HG03565 (cell line): Measurements from ENCODE around the gene CEMP1.
"Not testable (repeated sequence)": the region's sequence is repeated elsewhere in the genome, so short reads cannot be mapped to it uniquely, and the experiment has no call there.

Source experiments
- ATAC-seq: cut with Tn5 transposase; IDR thresholded peaks from one replicate; pipeline ENCODE4 v1.9.1; 2021; ENCODE audit warnings: mild to moderate bottlenecking, moderate library complexity; ENCODE audit not compliant: unreplicated experiment

CEMP1 gene

DNA sequence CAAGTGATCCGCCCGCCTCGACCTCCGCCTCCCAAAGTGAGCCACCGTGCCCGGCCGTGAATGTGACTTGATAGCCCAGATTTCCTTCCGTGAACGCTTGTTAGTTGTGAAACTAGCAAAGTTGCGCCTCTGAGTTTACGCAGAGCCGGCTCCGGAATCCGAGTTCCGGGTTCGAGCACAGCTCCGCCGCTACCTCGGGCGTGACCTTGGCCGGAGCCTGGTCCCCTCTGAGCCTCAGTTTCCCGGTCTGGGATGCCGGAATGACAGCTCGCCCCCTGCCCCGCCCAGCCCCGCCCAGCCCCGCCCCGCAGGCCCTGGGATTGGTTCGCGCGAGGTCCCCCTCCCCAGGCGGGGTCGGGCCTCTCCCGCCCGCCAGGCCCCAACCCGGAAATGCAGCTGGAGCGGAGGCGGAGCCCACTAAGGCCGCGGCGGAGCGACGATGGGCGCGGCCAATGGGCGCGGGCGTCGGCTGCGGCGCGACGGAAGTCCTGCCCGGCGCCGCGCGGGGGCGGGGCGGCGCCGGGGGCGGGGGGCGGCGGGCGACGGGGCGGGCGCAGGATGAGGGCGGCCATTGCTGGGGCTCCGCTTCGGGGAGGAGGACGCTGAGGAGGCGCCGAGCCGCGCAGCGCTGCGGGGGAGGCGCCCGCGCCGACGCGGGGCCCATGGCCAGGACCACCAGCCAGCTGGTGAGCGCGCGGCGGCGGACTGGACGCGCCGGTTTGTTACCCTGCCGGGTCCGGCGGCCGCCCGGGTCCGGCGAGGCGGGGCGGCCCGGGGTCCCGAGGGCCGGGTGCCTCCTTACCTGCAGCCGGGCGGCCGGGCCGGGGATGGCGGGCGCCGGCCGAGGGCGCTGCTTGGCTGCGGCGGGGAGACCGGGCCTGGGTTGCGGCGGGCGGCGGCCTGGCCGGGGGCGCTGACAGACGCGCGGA is 6.5 kb upstream of the CEMP1 start, which contains the start of gene PDPK1:
Gene PDPK1, plus strand, starts transcription at position 571 of the 929 bp plus-strand sequence. Its CDS starts 92 bp downstream, at position 663.
- peak; percentile 76 for ATAC-seq

DNA sequence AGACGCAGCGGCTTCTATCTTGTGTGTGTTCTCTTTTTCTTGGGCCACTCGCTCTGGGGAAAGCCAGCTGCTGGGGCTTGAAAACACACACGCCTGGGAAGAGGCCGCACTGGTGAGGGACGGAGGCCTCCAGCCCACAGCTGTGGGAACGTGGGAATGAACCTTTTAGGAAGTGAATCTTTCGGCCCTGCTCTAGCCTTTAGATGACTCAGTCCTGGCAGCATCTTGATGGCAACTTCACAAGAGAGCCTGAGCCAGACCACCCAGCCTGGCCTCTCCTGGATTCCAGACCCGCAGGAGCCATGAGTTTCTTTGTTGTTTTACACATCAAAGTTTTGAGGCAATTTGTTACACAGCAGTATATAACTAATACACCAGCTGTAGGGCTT is 4.4 kb upstream of the CEMP1 start:
- no peak for ATAC-seq

DNA sequence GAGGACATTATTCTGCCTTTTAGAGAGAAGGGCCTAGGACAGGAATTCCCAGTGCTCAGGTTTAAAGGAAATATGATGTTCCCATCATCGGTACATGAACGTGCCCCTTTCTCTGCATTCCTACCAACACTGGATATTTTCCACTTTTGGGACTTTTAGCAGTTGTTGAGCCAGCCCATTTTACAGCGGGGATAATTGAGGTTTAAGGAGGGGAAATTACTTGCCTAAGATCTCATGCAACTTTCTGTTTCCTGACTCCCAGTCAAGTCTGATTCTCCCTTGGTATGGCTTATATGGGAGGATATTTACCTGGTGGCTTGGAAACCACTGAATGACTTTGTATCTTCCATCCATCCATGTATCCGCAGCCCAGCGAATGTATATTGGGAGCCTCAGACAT is 3.1 kb upstream of the CEMP1 start:
- not testable (repeated sequence) for ATAC-seq

DNA sequence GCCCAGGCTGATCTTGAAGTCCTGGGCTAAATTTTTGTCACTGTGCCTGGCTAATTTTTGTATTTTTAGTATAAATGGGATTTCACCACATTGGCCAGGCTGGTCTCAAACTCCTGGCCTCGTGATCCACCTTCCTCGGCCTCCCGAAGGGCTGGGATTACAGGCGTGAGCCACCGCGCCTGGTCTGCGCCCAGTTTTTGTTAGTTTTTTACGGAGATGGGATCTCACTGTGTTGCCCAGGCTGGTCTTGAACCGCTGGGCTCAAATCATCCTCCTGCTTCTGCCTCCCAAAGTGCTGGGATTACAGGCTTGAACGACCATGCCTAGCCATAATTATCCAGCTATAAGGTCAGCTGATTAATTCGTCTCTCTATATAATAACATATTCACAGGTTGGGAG is 2.7 kb upstream of the CEMP1 start:
- no peak for ATAC-seq

DNA sequence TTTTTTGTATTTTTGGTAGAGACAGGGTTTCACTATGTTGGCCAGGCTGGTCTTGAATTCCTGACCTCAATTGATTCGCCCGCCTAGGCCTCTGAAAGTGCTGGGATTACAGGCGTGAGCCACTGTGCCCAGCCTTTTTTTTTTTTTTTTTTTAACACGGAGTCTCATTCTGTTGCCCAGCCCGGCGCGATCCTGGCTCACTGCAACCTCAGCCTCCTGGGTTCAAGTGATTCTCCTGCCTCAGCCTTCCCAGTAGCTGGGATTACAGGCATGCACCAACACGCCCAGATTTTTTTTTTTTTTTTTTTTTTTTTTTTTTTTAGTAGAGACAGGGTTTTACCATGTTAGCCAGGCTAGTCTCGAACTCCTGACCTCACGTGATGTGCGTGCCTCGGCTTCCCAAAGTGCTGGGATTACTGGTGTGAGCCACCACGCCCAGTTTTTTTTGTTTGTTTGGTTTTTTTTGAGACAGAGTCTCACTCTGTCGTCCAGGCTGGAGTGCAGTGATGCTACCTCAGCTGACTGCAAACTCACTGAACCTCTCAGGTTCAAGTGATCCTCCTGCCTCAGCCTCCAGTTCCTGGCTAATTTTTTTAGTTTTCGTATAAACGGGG is 2.0 kb upstream of the CEMP1 start:
- not testable (repeated sequence) for ATAC-seq

DNA sequence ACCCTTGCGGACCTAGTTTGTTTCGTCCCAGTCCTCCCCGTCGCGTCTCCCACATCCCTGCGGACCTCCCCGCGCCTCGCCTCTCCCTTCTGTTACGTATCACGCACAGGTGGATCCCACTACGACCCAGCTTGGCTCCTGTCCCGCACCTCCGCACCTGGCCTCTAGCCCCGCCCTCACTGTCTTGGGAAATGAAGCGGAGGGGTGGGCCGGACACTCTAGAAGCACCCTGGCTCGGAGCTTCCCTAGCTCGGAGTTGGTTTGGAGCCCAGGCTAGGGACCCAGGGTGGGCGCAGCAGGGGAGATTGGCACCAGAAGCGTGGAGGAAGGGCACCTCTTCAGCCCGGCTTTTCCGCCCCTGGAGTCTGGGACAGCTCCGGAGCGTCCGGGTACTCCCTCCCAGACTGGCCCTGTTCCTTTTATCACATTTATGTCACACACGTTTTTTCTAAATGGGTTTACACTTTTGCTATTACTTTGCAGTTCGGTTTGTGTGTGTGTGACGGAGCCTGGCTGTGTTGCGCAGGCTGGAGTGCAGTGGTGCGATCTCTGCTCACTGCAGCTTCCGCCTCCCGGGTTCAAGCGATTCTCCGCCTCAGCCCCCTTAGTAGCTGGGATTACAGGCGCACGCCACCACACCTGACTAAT is 1.4 kb upstream of the CEMP1 start:
- ATAC-seq, result no peak

DNA sequence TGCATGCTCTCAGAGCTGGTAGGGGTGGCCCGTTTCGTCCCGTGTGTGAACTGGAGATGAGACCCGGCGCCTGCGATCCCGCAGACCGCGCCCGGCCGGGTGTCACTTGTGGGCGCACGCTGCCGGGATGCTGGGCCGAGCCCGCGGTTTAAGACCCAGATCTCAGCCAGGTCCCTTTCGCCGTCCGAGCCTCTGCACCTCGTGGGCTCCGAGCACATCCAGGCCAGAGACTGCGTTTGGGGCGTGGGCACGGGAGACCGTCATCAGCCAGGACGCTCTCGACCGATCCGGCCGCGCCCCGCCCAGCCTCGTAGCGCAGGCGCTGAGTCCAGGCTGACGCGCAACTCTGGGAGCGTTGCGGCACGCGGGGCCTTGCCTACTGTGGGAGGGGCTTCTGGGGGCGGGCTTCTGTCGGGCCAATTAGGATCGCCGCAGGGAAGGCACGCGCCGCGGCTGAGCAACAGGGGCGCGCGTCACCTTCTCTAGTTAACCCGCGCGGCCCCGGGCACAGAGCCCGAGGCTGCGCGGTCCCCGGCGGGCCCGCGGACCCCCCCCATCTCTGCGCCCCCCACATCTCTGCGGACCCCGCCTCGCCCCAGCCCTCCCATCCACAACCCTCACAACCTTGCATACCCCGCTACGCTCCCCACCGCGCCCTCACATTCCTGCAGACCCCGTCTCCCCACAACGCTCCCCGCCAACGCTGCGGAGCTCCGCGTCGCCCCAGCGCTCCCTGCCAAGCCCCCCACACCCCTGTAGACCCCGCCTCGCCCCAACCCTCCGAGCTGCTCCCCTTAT is 687 bp upstream of the CEMP1 start:
- peak; percentile 70 for ATAC-seq

DNA sequence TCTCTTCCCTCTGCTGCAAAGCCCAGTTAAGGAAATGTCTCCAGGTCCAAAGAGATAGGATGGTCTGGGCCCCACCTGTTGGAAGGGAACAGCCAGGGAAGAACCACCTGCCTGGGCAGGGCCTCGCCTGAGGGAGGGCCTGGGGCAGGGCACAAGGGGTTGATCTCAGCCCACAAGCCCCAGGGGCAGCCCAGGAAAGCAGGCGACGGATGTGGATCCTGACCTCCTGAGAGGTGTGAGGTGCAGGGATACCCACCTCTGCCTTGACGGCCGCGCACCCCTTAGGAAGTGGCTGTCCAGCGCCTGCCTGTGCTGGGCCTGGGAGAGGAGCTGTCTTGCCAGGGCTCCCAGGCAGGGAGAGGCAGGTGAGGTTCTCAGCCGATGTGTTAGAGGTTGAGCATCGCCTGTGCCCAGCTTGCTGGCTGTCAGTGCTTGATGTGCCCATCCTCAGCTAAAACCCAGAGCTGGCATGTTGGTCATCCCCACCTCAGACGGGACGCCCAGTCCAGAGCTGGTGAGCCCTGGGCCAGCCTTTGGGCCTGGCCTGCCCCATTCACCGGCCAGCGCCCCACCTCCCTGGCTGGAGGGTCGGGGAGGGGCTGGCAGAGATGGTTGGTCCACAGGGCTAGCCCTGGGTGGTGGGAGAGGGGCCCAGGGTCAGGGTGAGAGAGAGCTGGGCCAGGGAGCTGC is 434 bp downstream of the CEMP1 start:
- no peak for ATAC-seq

DNA sequence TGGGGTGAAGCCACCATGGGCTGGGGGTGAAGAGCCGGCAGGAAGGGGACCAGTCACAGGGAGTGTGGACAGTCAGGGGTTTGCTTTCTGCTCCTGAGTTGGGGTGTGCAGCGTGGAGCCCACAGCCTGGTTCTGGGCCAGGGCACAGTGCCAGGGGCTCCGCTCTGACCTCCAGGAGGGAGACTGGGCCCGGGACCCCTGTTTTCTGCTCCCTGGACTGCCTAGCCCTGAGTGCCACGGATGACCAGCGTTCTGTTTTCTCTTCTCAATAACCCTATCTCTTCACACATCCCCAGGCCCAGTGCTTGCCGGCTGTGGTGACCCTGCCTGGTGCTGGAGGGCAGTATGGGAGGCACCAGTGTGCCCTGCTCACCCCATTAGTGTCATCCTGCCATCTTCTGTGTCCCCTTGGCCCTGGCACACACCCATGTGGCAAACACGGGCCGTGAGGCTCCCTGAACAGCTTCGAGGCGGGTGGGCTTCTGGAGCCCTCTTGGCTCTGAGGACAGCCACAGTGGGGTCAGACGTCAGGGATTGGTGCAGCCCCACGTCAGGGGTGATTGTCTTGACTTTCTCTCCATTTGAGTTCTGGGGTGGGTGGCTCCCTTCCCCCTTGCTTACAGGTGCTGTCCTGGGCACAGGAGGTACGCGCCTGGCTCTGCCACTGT is 1.1 kb downstream of the CEMP1 start:
- no peak for ATAC-seq

DNA sequence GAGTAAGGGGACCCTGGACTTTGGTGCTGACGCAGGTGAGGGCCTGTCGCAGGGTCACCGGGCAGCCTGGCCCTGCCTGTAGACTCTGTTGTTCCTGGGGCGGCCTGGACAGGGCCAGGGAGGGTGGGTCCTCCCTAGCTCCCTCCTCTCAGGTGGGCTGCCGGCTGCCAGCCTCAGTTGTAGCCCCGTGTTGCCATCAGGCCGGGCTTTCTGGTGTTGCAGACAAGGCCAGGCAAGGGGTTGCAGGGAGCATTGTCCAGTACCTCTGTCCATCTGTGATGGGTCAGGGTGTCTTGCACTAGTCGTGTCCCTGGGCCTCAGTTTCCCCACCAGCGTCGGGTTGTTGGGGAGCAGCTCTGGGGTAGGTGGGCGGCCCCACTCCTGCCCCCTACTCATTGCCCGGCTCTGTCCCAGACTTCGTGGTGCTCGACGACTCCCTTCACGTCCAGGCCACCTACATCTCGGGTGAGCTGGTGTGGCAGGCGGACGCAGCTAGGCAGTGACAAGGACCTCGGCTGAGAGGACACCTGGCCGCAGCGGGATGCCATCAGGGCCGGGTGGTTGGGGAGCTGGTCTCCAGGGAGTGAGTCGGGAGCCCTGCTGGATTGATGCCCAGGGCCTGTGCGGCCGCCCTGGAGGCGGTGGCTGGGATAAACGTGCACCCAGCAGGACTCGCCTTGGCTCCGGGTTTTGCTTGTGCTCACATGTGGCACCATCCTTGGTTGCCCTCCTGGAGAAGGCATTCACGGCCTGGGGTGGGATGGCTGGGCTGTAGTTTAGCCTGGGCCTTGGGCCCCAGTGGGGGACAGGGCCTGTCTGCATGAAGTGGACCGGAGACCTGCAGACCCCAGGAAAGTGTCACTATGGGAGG is 1.9 kb downstream of the CEMP1 start:
- no peak for ATAC-seq

DNA sequence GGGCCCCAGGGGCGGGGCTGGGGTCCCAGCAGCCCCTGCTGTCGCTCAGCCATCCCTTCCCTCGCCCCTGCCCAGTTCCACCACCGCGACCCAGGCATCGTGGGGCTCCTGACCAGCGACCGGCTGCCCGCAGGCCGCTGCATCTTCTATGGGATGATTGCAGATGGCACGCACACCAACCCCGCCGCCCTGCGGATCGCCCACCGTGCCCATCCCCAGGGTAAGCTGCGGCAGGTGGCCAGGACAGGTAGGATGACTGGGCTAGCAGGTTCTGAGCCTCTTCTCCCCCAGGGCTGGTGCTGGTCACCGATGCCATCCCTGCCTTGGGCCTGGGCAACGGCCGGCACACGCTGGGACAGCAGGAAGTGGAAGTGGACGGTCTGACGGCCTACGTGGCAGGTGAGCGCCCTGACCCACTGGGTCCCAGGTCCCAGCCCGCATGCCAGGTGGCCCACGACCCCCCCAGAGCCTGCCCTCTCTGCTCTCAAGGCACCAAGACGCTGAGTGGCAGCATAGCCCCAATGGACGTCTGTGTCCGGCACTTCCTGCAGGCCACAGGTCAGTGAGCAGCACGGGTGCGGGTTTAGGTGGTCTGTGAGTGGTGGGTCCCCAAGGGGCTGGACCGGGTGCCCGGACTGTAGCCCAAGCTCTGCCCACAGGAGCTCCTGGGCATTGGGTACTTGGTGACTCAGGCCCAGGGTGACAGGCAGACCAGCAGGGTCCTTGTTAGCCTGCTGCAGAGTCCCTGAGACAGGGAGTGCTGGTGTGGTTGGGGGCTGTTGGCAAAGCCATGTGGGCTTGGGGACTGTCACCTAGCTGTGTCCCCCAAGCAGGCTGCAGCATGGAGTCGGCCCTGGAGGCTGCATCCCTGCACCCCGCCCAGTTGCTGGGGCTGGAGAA is 2.8 kb downstream of the CEMP1 start:
- ATAC-seq, result no peak

DNA sequence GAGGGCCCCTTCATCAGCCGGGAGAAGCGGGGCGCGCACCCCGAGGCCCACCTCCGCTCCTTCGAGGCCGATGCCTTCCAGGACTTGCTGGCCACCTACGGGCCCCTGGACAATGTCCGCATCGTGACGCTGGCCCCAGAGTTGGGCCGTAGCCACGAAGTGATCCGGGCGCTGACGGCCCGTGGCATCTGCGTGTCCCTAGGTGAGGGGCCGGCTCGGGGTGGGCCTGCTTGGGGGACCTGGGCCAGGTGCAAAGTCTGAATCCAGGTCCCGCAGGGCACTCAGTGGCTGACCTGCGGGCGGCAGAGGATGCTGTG is 3.5 kb downstream of the CEMP1 start:
- no peak for ATAC-seq

DNA sequence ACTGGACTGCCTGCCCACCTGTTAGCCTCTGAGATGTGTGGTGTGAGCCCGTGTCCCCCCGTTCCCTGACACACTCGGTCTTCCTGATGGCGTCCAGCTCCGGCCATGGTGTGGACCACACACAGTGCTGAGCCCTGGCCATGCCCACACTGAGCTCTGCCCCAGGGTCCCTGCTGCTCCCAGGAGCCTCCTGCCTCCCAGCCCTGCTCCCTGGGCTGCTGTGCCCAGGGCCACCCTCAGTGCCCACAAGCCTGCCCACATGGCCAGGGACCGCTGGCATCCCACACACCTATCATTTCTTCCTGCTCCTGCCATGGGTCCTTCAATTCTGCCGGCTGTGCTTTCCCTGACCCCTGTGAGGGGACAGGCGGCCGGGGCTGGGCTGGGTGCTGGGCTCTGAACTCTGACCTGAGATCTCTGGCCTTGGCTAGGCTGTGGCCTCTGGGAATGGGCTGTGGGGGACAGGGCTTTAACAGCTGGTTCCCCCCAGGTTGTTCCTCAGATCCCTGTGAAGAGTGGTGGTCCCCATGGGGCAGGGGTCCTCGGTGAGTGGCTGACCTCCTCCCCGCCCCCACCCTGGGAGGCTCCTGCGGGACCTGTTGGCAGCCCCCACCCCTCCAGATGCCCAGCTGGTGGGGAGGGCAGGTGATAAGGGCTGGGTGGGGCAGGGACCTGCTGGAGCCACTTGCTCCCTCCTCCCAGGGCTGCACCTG is 4.0 kb downstream of the CEMP1 start:
- ATAC-seq, result no peak

DNA sequence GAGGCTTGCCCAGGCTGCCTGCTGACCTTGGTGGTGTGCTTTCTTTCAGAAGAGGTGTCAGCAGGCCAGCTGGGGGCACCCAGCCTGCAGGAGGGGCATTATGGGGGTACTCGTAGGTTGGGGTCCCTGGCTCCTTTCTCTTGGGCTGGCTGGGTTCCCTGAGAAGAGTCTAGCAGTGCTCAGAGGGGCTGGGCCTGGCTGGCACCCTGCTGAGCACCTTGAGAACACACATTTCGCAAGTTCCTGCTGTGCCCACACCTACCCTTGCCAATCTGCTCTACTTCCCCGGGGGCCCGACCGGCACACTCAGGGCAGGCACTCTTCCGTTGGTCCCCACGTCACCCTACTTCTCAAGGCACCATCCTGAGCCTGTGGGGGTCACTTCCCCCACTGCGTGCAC is 5.1 kb downstream of the CEMP1 start:
- no peak for ATAC-seq

DNA sequence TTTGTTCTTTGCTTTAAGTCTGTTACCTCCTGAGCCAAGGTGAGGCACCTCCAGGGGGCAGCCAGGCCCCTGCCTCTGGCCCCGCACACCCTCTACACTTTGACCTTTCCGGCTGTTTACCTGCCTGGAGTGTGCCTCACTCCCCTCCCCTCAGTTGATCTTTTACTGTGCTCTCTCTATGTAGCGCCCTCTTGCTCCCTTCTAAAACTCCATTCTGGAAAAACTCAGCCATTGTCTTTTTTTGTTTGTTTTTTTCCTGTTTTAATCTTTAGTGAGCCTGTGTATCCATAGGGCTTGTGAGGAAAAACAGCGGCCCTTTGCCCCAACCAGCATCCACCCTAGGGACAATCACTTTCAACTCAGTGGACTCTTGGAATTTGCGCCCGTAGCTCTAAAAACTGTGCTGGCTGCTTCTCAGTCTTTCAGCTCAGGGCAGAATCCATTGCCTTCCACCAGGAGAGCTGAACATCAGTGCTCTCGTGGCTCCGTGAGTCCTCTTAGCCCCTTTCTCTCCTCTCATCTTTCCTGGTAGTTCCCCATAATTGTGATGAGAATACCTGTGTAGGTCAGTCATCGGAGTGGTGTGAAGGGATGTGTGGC is 6.8 kb downstream of the CEMP1 start:
- ATAC-seq, result no peak

DNA sequence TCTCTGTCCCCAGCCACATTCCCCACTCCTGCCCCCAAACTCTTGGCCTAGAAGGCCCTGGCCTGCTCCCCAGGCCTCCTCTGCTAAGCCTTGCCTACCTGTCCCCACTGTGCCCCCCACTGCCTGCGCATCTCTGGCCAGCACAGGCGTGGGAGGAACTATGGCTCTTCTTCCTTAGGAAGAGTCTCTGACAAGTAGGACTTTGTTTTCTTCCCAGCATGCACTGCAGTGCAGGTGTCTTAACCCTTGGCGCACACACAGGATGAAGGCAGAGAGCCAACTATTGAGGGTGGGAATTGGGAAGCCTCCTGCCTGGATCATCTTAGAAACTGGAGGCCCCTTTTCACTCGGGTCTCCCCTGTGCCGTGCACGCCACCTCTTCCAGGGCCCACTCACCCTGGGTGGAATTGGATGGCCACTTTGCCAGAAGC is 7.4 kb downstream of the CEMP1 start:
- ATAC-seq, result no peak
